K562 (cell line): Measurements from ENCODE around the gene PPA1. TPM values are rescaled to one million over a fixed set of nuclear protein-coding genes. Genes with fewer than 3 reads are reported as not detected.

ENCODE experiments used
- ATAC-seq: fragments of 200-7000 bp; cut with Tn5 transposase; 3 replicates; pipeline ENCODE4 v1.9.1; 2020; ENCODE audit warnings: moderate library complexity
- BruUV-seq: library from RNA; stranded (reverse); fragments of 400-500 nt; replicated peaks from 2 replicates; lab custom pipeline; 2021; lab: Mats Ljungman, UMichigan
- CTCF ChIA-PET: fragments of 300-600 bp; formaldehyde crosslinking; extraction: SDS; loops from one replicate; lab custom pipeline; 2021; ENCODE audit warnings: low intra/inter-chr PET ratio; lab: Yijun Ruan, JAX
- POLR2A ChIA-PET: fragments of 300-600, 350-650 bp; sonication (Branson Sonifier 250); formaldehyde crosslinking; extraction: SDS; loops from one replicate; lab custom pipeline; 2021; ENCODE audit warnings: antibody characterized with exemption, inconsistent platforms; lab: Yijun Ruan, JAX
- DNase-seq, 4 experiments: peaks; one replicate each; pipeline versions ENCODE4 v3.0.0 to v3.0.0-alpha.2; 2011 to 2018; ENCODE audit warnings: low spot score in 3 of 4, mixed read lengths in 3 of 4; ENCODE audit errors: extremely low read depth in 1 of 4
- FAIRE-seq: peaks from 2 replicates; lab custom pipeline; 2011; peaks lifted over from hg19 to GRCh38; lab: Jason Lieb, UNC
- H2AFZ ChIP-seq: 2 replicates; pipeline ENCODE4 v1.6.0; 2011; ENCODE audit warnings: low read depth, low read length, control low read depth, inconsistent platforms
- H3K27ac ChIP-seq: fragments of 200-600 bp; 3 replicates; pipeline ENCODE4 v1.8.0; 2011; ENCODE audit warnings: low read depth, mild to moderate bottlenecking, control low read depth, inconsistent platforms, low read length, moderate library complexity, mixed read lengths; ENCODE audit errors: extremely low read depth
- H3K27me3 ChIP-seq, 2 experiments: fragments of 300-600 bp in 1 of 2; 2 replicates in 1 of 2; 3 replicates in 1 of 2; pipeline versions ENCODE4 v1.6.0 to v1.8.0; 2011; ENCODE audit warnings: inconsistent platforms in 2 of 2, low read length in 2 of 2, mild to moderate bottlenecking in 1 of 2, mixed read lengths in 1 of 2, moderate library complexity in 1 of 2; ENCODE audit not compliant: control insufficient read depth in 2 of 2, insufficient read depth in 2 of 2
- H3K36me3 ChIP-seq: fragments of 300-600 bp; 3 replicates; pipeline ENCODE4 v1.8.0; 2011; ENCODE audit warnings: mild to moderate bottlenecking, low read length, inconsistent platforms; ENCODE audit not compliant: control insufficient read depth, insufficient read depth
- H3K4me1 ChIP-seq, 2 experiments: fragments of 200-600 bp in 1 of 2; replicated peaks in 1 of 2; 2 replicates in 1 of 2; 3 replicates in 1 of 2; pipeline versions ENCODE4 v1.5.1 to v1.8.0; 2011; ENCODE audit warnings: inconsistent platforms in 2 of 2, low read length in 2 of 2, mild to moderate bottlenecking in 1 of 2, mixed read lengths in 1 of 2, moderate library complexity in 1 of 2; ENCODE audit not compliant: control insufficient read depth in 2 of 2, insufficient read depth in 2 of 2
- H3K4me2 ChIP-seq: 2 replicates; pipeline ENCODE4 v1.6.1; 2011; ENCODE audit warnings: low read length, control low read depth, inconsistent platforms, mixed read lengths; ENCODE audit not compliant: insufficient read depth
- H3K4me3 ChIP-seq: fragments of 200-600 bp; sonication (generic), shearing (Covaris generic); 2 replicates; pipeline ENCODE4 v1.5.1; 2016; ENCODE audit warnings: control low read depth, inconsistent platforms
- H3K79me2 ChIP-seq: fragments of 200-600 bp; 3 replicates; pipeline ENCODE4 v1.8.0; 2011; ENCODE audit warnings: low read length, inconsistent platforms; ENCODE audit not compliant: control insufficient read depth, insufficient read depth
- H3K9ac ChIP-seq, 2 experiments: 2 replicates each; pipeline versions ENCODE4 v1.6.0 to v1.6.1; 2011; ENCODE audit warnings: low read depth in 2 of 2, low read length in 2 of 2, control low read depth in 1 of 2, inconsistent platforms in 1 of 2, mild to moderate bottlenecking in 1 of 2, mixed read lengths in 1 of 2; ENCODE audit not compliant: insufficient read depth in 1 of 2
- H3K9me1 ChIP-seq: one replicate; pipeline ENCODE4 v1.6.0; 2011; ENCODE audit warnings: inconsistent platforms, mild to moderate bottlenecking, low read length, moderate library complexity; ENCODE audit not compliant: control insufficient read depth, insufficient read depth
- H3K9me3 ChIP-seq: replicated peaks from 2 replicates; pipeline ENCODE4 v1.5.1; 2011; ENCODE audit warnings: low read depth, low read length, inconsistent platforms; ENCODE audit not compliant: control insufficient read depth, insufficient read depth
- H4K20me1 ChIP-seq: replicated peaks from 2 replicates; pipeline ENCODE4 v1.6.1; 2011; ENCODE audit warnings: low read length, inconsistent platforms, mixed read lengths; ENCODE audit not compliant: control insufficient read depth, insufficient read depth
- C11orf30 ChIP-seq: fragments of 450-650 bp; IDR thresholded peaks from 2 replicates; pipeline ENCODE4 v1.6.1; 2016; ENCODE audit warnings: low read depth, mild to moderate bottlenecking
- HDAC8 ChIP-seq: fragments of 450-650 bp; IDR thresholded peaks from 2 replicates; pipeline ENCODE4 v1.6.1; 2016; ENCODE audit warnings: mild to moderate bottlenecking, missing genetic modification characterization, moderate library complexity, missing compliant biosample characterization
- NCOA6 ChIP-seq: fragments of 450-650 bp; IDR thresholded peaks from 2 replicates; pipeline ENCODE4 v1.6.1; 2017; ENCODE audit warnings: mild to moderate bottlenecking
- POLR2B ChIP-seq: fragments of 450-650 bp; IDR thresholded peaks from 2 replicates; pipeline ENCODE4 v1.6.1; 2018; ENCODE audit warnings: low read depth; ENCODE audit not compliant: partially characterized antibody
- PTRF ChIP-seq: fragments of 450-650 bp; IDR thresholded peaks from 2 replicates; pipeline ENCODE4 v1.6.1; 2016; ENCODE audit warnings: mild to moderate bottlenecking, missing genetic modification characterization, missing compliant biosample characterization
- RBM17 ChIP-seq: fragments of 200-400 bp; formaldehyde crosslinking; IDR thresholded peaks from 2 replicates; pipeline ENCODE4 v1.6.1; 2017; ENCODE audit warnings: low read depth, mild to moderate bottlenecking, low read length, borderline replicate concordance
- RFX7 ChIP-seq: fragments of 250-450 bp; sonication (Bioruptor Pico); IDR thresholded peaks from 2 replicates; pipeline ENCODE4 v1.5.1; 2021; ENCODE audit warnings: mild to moderate bottlenecking
- SRSF1 ChIP-seq: fragments of 200-400 bp; formaldehyde crosslinking; IDR thresholded peaks from 2 replicates; pipeline ENCODE4 v1.6.1; 2017; ENCODE audit warnings: mild to moderate bottlenecking, low read depth, low read length, moderate library complexity
- ZC3H11A ChIP-seq: IDR thresholded peaks from 2 replicates; pipeline ENCODE4 v1.6.1; 2012; ENCODE audit warnings: low read depth, low read length, improper control_type of control experiment
- ZKSCAN1 ChIP-seq: fragments of 150-350 bp; IDR thresholded peaks from 2 replicates; pipeline ENCODE4 v1.6.1; 2016; ENCODE audit warnings: low read depth, low read length
- ZNF384 ChIP-seq: IDR thresholded peaks from 2 replicates; pipeline ENCODE4 v1.6.1; 2012; ENCODE audit warnings: low read depth, low read length, improper control_type of control experiment
- ZNF444 ChIP-seq: fragments of 250-450 bp; sonication (Bioruptor Pico); IDR thresholded peaks from 2 replicates; pipeline ENCODE4 v1.4.0; 2020; ENCODE audit warnings: mild to moderate bottlenecking, moderate library complexity
- ZNF507 ChIP-seq: conservative IDR thresholded peaks from 2 replicates; pipeline ENCODE4 v1.6.1; 2017; ENCODE audit warnings: missing genetic modification characterization, missing compliant biosample characterization
- ZNF57 ChIP-seq: fragments of 450-650 bp; formaldehyde crosslinking; IDR thresholded peaks from 2 replicates; pipeline ENCODE4 v1.4.0; 2020; ENCODE audit warnings: mild to moderate bottlenecking, moderate library complexity
- ZNF695 ChIP-seq: fragments of 450-650 bp; formaldehyde crosslinking; IDR thresholded peaks from 2 replicates; pipeline ENCODE4 v1.4.0; 2020; ENCODE audit warnings: mild to moderate bottlenecking, moderate library complexity
- WGBS: fragments of 100-300 bp; shearing (Covaris generic); methylation state at CpG from one replicate; pipeline ENCODE4 v1.1.6; 2016; ENCODE audit warnings: low coverage, mixed read lengths; ENCODE audit not compliant: insufficient coverage; ENCODE audit errors: missing lambda C conversion rate; 5-methylcytosine and 5-hydroxymethylcytosine counted together
- in situ Hi-C: fragments of 300-500 bp; cut with MboI; formaldehyde crosslinking; loops from 4 replicates; pipeline ENCODE4 v1.15.0; 2018; ENCODE audit warnings: inconsistent platforms, mixed read lengths
- intact Hi-C: fragments of 100-400 bp; cut with micrococcal nuclease; formaldehyde crosslinking; loops from 2 replicates; pipeline ENCODE4 v1.14.2; 2022
- polyA plus RNA-seq, 8 experiments: library from polyadenylated mRNA; depleted of rRNA in 4 of 8; stranded (reverse) in 5 of 8; unstranded in 3 of 8; fragments of >200 nt; fragmentation: Nextera tagmentation in 2 of 8; fragmentation: Illumina TruSeq in 1 of 8; extraction: Ambion mirVana in 2 of 8; extraction: Trizol in 1 of 8; gene quantifications; 2 replicates each; pipeline versions ENCODE4 v1.2.1 to v1.2.3, GENCODE V29; 2011 to 2014; ENCODE audit warnings: inconsistent platforms in 1 of 8, missing spikeins in 1 of 8
- total RNA-seq, 7 experiments: library from RNA; depleted of rRNA in 6 of 7; stranded (reverse); fragments of >200 nt in 6 of 7; fragmentation: Illumina TruSeq in 2 of 7; extraction: Trizol in 2 of 7; gene quantifications; 2 replicates each; pipeline versions ENCODE4 v1.2.1 to v1.2.3, GENCODE V29; 2011 to 2021; ENCODE audit warnings: low replicate concordance in 1 of 7
- TF ChIP-seq, protein P1 (sequence below): sonication (generic); formaldehyde crosslinking; IDR thresholded peaks from 2 replicates; pipeline ENCODE4 v1.5.0; 2020; ENCODE audit warnings: missing genetic modification reagents
- TF ChIP-seq, protein P2 (sequence below): fragments of 250-450 bp; sonication (Bioruptor Pico); IDR thresholded peaks from 2 replicates; pipeline ENCODE4 v1.5.1; 2021; ENCODE audit warnings: mild to moderate bottlenecking
- TF ChIP-seq, protein P3 (sequence below): sonication (generic); formaldehyde crosslinking; IDR thresholded peaks from 2 replicates; pipeline ENCODE4 v1.8.0; 2022; ENCODE audit warnings: mild to moderate bottlenecking, missing genetic modification reagents, borderline replicate concordance

The PPA1 gene
- total and polyA plus RNA-seq, 9 of the 15 experiments (the other 6 are each of a cell fraction or from before 2014, with no cell fraction given), result 301 to 635 (median 471) TPM

DNA sequence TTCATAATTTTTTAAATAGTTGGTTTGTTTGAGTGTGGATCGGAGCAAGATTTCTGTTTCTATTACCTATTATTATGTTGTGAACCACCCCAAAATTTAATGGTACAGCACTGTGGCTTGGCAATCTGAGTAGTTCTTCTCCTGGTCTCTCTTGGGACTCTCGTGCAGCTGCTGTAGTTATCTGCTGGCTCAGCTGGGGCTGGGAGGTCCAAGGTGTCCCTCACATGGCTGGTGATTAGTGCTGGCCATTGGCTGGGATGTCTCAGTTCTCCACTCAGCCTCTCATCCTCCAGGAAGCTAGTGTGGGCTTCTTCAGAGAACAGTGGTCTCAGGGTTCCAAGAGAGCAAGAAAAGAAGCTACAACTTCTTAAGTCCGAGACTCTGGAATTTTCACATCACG lies 35.1 kb upstream of the PPA1 start (continued):
- TF ChIP-seq PTRF (tag) (no peak), RBM17 (no peak), POLR2B (no peak), ZC3H11A (no peak), RFX7 (no peak), HDAC8 (tag) (no peak)
- TF ChIP-seq, protein P1, sequence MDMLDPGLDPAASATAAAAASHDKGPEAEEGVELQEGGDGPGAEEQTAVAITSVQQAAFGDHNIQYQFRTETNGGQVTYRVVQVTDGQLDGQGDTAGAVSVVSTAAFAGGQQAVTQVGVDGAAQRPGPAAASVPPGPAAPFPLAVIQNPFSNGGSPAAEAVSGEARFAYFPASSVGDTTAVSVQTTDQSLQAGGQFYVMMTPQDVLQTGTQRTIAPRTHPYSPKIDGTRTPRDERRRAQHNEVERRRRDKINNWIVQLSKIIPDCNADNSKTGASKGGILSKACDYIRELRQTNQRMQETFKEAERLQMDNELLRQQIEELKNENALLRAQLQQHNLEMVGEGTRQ, result no peak

DNA sequence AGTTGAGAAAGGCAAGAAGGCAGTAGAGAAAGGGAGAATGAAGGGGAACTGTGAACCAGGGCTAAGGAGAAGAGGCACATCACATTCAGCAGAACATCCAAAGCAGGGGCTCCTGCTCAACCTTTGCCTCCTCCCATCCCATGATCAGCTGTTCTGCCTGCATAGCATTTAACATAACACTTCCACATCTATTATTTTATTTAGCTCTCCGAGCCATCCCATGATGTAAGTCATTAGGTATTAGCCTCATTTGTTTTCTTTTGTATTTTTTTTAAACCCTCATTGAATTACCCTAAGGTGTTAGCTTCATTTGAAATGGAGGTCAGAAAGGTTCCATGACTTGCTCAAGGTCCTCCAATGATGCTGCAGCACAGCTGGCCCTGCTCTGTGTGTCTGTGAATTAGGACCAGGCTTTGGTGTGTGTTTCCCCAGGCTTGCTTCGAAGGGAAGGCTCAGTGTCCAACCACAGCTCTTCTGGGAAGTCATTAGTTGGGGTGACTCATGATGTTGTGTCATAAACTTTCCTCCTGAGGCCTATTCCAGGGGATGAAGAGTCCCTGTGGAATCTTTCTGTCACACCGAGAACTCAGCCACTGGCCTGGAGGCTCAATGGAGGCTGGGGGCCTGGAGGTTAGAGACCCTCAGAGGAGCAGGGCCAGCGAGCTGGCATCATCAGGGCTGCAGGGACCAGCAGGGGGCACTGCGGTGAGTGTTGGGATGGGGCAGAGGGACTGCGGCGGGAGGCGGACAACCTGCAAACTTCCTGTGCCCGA lies 34.1 kb upstream of the PPA1 start:
- H2AFZ ChIP-seq, result no peak overlapping the region
- H3K9me1 ChIP-seq, result no peaks in the 10 kb centered on the region
- ATAC-seq (peak; percentile 67), DNase-seq (peak; percentile 33 to 43 (median 36)), FAIRE-seq (no peak)
- CTCF ChIA-PET, result interaction anchor here (0.7 to 0.9 kb wide), 2 partner anchors 97 to 98 kb away, joined by 3 read pairs; no protein-coding TSS in a partner anchor
- H3K9ac ChIP-seq, result no peak overlapping the region
- in situ Hi-C loops, result no loop called here
- no peaks in the 10 kb centered on the region for H3K36me3 ChIP-seq
- H3K27ac ChIP-seq, result no peak overlapping the region
- H3K4me1 ChIP-seq, result peaks cover 0 to 5% of the 10 kb centered on the region in 2 experiments; a peak in 2 of 5 replicates
- peaks cover 5% of the 10 kb centered on the region; the same call in 1 of the 2 replicates for H4K20me1 ChIP-seq
- POLR2A ChIA-PET, result interaction anchor here (0.7 to 1.5 kb wide), 2 partner anchors 34 to 40 kb away, joined by 3 to 5 read pairs; partner anchors contain the start of gene PPA1
- intact Hi-C loops, result loop anchor here (5.0 kb wide), 1 partner anchor 80 kb away; no protein-coding TSS in a partner anchor
- no peaks in the 10 kb centered on the region for H3K79me2 ChIP-seq
- H3K9me3 ChIP-seq, result no peaks in the 10 kb centered on the region
- 17% methylated on average over 9 of the region's 9 CpGs for WGBS
- BruUV-seq, result no TSS peak
- H3K4me2 ChIP-seq, result no peak overlapping the region
- peaks cover 22 to 52% of the 10 kb centered on the region in 2 experiments for H3K27me3 ChIP-seq
- no peak overlapping the region for H3K4me3 ChIP-seq
- TF ChIP-seq ZKSCAN1, result no peak
- no peak for TF ChIP-seq C11orf30
- TF ChIP-seq, protein P2, sequence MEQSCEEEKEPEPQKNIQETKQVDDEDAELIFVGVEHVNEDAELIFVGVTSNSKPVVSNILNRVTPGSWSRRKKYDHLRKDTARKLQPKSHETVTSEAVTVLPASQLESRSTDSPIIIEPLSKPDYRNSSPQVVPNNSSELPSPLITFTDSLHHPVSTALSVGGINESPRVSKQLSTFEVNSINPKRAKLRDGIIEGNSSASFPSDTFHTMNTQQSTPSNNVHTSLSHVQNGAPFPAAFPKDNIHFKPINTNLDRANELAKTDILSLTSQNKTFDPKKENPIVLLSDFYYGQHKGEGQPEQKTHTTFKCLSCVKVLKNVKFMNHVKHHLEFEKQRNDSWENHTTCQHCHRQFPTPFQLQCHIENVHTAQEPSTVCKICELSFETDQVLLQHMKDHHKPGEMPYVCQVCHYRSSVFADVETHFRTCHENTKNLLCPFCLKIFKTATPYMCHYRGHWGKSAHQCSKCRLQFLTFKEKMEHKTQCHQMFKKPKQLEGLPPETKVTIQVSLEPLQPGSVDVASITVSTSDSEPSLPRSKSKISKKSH (CRISPR knock-in tag), result no peak
- TF ChIP-seq SRSF1, result no peak
- TF ChIP-seq ZNF444 (CRISPR knock-in tag), result no peak
- TF ChIP-seq NCOA6, result no peak
- TF ChIP-seq, protein P3, sequence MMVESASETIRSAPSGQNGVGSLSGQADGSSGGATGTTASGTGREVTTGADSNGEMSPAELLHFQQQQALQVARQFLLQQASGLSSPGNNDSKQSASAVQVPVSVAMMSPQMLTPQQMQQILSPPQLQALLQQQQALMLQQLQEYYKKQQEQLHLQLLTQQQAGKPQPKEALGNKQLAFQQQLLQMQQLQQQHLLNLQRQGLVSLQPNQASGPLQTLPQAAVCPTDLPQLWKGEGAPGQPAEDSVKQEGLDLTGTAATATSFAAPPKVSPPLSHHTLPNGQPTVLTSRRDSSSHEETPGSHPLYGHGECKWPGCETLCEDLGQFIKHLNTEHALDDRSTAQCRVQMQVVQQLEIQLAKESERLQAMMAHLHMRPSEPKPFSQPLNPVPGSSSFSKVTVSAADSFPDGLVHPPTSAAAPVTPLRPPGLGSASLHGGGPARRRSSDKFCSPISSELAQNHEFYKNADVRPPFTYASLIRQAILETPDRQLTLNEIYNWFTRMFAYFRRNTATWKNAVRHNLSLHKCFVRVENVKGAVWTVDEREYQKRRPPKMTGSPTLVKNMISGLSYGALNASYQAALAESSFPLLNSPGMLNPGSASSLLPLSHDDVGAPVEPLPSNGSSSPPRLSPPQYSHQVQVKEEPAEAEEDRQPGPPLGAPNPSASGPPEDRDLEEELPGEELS (CRISPR knock-in tag), result no peak
- no peak for TF ChIP-seq ZNF57 (CRISPR knock-in tag)
- no peak for TF ChIP-seq ZNF695 (CRISPR knock-in tag)
- no peak for TF ChIP-seq ZNF384
- TF ChIP-seq ZNF507 (tag), result no peak
